Amygdala (tissue), 56 donors: ENCODE measurements around the gene CD4.

Experiments
- DNase-seq, 56 donors: peaks; one replicate each; lab custom pipeline; 2025; lab: John Stamatoyannopoulos, UW

Gene CD4

GRCh38 chr12:6775185-6776174, 13.8 kb upstream of the CD4 start:
- no peak for DNase-seq

DNA sequence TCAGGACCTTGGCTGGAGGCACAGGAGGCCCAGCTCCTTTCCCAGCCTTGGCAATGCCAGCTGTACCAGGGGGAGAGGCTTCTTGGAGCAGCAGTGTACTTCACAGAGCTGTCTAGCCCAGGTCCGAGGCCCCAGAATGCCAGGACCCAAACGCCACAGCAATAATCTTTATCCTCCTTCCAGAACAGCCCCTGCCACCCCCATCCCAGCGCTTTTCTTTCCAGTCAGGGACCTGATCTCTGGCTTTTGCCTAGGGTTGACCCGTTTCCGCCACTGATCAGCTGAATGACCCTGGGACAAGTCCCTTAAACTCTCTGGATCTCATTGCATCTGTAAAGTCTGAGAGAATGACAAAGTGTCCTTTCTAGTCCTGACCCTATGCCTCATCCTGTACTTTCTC, 11.9 kb upstream of the CD4 start:
- DNase-seq = no peak

- DNase-seq = peak in 14 of 56 donors; percentile 7 to 61 (median 30)
Measured at GRCh38 chr12:6778217-6778573, 11.1 kb upstream of the CD4 start.

DNA sequence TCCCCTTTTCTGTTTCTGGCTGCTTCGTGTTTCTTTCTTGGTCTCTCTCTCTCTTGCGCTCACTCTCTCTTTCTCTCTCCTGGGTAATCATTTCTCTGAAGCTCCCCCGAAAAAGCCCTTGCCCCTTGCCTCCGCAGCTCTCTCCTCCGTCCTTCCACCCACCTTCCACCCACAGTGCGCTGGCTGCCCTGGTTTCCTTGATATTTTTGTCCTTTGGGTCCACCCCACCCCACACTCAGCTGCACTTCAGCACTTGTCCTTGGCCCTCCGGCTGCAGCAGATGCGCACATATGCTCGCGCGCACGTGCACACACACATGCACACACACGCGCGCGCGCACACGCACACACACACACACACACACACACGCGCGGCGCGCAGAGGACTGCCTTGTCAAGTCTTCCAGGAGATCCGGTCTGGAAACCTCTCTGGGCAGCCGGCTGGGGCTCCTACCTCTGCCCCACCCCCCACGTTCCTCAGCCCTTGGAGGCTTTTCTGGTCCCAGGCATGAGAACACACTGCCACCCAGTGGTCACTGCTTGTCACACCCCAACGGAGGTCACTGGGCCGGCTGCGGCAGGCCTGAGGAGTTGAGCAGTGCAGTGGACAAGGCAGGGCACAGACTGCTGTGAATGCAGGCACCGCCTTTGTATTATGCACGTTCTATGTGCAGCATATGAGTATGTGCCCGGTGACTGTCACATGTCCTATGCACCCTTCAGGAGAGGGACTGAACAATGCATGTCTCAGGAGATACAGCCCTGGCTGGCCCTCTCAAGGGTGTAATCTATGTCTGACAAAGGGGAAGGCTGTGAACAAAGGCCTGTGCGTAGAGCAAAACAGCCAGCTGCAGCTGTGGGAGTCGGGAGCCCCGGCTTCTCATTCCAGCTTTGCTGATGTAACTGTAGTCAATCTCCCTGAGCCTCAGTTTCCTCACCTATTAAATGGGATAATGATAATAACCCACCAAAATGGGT, 10.5 kb upstream of the CD4 start:
- DNase-seq = peak in 55 of 56 donors; percentile 48 to 95 (median 83)

DNA sequence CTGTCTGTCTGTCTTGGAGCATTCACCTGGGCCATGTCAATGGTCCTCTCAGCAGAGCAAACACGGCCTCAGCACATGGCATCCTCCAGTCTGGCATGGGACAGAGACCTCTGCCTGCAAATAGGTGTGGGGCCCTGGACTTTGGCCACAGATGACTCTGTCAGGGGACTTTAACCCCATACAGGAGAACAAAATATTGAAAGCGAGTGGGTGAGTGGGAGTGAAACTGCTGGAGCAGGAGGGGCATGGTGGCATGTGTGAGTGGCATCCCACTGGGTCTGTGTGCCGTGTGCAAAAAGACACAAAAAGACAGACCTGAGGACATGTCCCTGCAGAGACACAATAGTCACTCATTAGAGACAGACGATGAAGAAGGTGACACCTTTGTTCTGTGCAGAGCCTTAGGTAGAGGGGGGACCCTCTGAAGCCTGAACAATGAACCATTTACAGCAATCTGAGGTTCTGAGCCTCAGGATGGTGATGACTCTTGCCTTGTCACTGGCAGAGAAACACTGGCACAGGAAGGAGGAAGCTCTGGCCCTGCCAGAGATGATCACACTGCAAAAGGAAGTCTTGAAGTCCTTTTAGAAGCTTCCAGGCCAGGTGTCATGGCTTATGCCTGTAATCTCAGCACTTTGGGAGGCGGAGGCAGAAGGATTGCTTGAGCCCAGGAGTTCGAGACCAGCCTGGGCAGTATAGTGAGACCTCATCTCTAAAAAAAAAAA, 9.5 kb upstream of the CD4 start:
- no peak for DNase-seq

DNA sequence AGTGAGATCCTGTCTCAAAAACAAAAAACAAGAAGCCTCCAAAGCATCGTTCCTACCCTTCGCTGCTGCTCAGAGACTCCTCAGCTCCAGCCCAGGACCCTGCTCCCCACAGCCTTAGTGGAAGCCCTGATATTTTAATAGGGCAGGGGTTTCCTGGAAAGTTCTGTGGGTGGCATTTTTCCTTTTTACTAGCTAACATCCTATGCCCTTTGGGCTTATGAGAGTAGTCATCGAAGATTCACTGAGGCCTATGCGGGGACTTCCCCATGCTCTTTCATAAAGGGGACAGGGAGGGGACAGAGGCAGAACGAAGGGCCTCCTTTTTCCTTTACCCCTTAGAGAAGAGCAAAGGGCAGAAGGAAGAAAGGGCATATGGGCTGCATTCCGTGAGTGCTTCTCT, 8.8 kb upstream of the CD4 start:
- no peak for DNase-seq

DNA sequence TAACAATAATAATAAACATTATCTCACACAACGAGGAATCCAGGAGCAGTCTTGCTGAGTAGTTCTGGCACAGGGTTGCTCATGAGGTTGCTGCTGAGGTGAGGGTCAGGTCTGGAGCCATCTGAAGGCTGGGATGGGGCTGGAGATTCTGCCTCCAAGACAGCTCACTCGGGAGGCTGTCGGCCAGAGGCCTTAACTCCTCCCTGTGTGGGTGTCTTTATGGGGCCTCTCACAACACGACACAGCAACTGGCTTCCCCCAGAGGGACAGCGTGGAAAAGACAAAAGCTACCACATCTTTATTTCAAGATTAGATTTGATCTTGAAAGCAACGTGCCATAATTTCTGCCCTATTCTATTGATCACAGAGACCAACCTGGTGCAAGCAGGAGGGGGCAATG, 7.2 kb upstream of the CD4 start:
- DNase-seq = no peak

DNA sequence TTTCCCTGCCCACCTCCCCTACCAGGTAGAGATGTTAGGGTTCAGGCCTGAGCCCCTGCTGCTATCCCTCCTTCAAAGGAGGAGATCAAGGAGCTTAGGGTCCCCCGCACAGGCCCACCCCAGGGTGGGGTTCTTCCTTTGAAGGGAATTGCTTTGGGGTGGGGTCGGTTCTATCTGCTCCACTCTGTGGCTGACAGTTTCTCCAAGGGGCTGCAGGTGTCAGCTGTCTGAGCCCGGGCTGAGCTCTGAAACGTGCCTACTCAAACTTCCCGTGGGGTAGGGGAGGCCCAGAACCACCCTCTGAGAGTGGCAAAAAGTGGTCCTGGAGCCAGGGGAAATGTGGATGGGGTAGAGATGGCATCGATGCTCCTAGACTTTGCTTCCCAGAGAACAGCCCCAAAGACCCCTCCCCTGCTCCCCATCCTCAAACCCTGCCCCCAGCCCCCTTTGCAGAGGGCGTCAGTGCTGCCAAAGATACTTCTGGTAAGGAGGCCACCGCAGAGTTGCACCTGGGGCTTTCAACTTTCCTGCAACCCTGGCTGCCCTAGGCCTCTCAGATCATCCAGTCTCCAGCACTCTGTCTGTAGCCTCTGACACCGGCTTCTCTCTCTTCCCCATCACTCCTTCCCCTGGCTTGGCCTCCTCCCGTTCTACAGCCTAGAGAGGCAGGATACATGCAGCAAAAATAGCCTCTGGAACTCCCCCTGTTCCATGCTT, 6.3 kb upstream of the CD4 start:
- DNase-seq = no peak

GRCh38 chr12:6783828-6784227, 5.5 kb upstream of the CD4 start:
- no peak for DNase-seq

- DNase-seq = no peak
Measured at GRCh38 chr12:6784296-6784695, 5.0 kb upstream of the CD4 start.

DNA sequence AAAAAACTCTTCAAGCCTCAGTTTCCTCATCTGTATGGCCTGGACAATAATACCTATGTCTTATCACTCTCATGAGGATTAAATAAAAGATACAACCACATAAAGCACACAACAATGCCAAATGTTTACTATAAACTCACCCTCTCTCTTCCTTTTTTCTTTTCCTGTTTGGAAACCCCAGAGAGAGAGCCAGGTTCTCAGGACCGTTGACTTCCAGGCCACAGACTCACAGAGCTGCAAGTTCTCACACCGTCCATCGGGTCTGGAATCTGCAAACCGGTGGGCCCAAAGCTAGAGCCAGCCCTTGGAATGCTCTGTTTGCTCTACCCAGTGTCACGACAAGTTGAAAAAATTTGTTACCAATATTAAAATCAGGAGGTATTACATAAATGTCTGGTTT, 4.6 kb upstream of the CD4 start:
- no peak for DNase-seq

DNA sequence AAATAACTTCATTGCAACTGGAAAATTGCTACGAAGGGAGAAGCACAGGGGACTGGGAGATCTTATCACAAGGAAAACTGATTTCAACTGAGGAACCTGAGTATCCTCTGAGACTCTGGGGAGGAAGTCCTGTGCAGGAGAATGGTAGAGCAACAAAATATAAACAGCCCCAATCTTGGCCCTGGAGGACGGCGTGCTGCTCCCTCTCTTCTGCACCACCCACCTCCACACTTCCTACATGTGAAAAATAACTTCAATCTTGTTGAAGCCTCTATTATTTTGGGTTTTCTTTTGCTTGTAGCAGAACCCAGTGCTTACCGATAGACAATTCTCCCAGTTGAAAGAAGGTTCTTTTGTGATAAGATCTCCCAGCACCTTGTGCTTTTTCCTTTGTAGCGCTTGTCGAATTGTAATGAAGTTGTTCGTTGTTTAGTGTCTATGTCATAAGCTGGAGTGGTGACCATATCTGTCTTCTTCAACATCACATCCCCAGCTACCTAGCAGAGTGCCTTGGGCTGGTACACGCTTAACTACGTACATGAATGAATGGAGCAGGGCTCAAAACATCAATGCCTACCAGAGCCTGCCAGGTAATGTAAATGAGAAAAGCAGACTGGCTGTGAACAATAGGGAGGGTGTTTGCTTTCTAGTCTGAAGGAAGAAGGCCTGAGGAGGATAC, 2.8 kb upstream of the CD4 start:
- no peak for DNase-seq

GRCh38 chr12:6787309-6787708, 2.0 kb upstream of the CD4 start:
- DNase-seq = no peak

GRCh38 chr12:6790496-6791150, 1.3 kb downstream of the CD4 start:
- DNase-seq = no peak

DNA sequence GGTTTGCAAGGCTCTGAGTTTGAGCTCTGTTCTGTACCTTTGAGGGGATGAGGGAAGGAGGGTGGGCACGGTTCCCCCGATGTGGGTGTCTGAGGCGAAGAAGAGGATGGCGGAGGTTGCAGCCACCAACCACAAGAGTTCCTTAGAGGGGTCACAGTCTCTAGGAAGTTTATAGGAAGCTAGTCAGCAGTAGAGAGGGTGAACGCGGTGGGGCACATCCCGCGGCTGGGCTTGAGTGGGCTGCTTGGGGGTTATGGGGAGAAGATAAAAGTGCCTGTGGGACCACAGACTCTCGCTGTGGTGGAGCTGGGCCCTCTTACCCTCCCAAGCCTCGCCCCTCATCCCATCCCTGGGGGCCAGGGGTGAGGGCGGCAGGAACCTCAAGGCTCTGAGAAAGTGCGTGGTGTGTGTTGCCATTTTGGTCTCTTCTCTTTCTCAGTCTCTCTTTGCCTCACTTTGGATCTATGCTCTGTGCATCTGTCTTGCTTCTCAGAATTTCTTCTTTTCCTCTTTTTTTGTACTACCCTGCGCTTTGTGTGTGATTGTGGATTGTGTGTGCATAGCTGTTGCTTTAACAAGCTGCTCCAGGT, 2.7 kb downstream of the CD4 start:
- DNase-seq = no peak

DNA sequence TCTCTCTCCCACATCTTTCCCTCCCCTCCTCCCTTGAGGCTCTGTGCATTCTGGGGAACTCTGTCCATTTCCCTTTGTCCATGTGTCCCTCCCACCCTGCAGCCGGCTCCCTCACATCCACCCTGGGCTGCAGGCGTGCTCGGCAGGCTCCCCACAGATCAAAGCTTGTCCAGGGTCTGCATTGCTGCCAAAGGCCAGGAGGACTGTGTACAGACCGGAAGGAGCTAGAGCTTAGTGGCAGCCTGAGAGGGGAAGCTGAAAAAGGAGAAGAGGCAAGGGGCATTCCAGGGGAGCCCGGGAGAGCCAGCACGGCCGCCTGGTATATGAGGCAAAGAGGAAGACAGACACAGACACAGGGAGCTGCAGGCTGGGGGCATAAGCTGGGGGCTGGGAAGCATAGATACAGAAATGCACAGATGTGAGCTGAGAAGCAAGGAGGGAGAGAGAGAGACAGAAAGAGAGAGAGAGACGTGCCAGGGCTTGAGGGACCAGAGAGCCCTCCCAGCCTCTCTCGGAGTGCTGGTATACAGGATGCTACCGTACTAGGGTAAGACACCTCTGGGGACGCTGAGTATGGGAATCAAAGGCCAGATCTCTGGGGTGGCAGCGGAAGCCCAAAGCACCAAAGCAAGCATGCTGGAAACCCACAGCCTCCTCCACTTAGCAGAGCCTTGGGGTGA, 3.3 kb downstream of the CD4 start:
- DNase-seq = peak in 21 of 56 donors; percentile 10 to 52 (median 25)

GRCh38 chr12:6795088-6795487, 5.8 kb downstream of the CD4 start:
- no peak for DNase-seq

DNA sequence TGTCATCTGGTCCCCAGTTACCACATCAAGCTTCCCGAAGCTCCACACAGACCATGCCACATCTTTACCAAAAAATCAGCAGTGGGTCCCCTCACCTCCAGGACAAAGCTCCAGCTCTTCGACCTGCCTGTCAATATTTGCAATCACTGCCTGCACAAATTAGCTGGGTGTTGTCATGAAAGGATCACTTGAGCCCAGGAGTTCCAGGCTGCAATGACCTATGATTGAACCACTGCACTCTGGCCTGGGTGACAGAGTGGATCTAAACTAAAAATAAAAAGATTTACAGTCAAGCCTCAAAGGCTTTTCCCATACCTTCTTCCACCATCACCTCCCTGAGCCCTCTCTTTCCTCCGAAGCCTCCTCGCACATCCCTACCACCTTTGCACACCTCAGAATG, 7.2 kb downstream of the CD4 start:
- no peak for DNase-seq
